ENCODE data around the gene RSRC2.
A peak's percentile ranks its signal among the peaks of the same experiment; 100 is the strongest.
"Not testable (repeated sequence)": the region's sequence is repeated elsewhere in the genome, so short reads cannot be mapped to it uniquely, and the experiment has no call there.

The RSRC2 gene

DNA sequence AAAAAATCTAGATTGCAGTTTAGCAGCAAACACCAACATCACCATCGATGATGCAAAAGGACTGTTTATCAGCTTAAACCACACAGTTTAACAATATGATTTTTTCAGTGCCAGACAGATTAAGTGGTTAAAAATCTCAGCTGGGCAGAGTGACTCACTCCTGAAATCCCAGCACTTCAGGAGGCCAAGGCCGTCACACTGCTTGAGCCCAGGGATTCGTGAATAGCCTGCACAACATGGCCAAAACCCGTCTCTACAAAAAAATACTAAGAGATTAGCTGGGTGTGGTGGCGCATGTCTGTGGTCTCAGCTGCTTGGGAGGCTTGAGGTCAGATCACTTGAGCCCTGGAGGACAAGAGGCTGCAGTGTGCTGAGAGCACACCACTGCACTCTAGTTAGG is 8.9 kb downstream of the RSRC2 start:
- no peak for DNase-seq (ENCODE audit: low read depth)

- no peak for DNase-seq (ENCODE audit: low read depth)
These were observed 10.0 kb downstream of the RSRC2 start for GRCh38 chr12:122516544-122517361.

DNA sequence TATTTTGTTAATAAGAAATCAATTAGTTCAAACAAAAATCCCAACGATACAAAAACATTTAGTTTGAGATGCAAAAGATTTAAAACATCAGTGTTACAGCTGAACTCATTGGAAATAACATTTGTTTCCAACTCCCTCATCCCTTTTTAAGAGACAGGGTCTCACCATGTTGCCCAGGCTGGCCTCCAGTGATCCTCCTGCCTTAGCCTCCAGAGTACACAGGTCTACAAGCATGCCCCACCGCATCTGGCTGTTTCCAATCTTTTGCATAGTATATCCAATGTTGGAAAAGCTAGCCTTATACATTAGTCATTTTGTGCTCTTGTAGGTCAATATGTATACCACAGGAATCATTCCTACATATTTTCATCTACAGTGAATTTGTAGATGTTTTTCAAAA is 11.5 kb downstream of the RSRC2 start:
- DNase-seq (ENCODE audit: low read depth): no peak

DNA sequence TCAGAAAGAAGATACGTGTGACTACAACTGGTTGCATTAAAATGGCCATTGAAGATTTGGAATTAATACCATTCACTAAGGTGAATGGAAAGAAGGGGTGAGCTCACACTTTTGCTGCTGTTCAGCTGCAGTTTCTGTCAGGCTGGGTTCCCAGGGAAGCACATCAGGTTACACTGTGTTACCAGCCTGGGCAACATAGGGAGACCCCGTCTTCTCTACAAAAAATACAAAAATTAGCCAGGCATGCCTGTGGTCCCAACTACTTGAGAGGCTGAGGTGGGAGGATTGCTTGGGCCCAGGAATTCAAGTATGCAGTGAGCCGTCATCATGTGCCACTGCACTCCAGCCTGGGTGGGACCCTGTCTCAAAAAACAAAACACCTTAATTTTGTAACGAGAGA is 13.1 kb downstream of the RSRC2 start:
- DNase-seq (ENCODE audit: low read depth): no peak

DNA sequence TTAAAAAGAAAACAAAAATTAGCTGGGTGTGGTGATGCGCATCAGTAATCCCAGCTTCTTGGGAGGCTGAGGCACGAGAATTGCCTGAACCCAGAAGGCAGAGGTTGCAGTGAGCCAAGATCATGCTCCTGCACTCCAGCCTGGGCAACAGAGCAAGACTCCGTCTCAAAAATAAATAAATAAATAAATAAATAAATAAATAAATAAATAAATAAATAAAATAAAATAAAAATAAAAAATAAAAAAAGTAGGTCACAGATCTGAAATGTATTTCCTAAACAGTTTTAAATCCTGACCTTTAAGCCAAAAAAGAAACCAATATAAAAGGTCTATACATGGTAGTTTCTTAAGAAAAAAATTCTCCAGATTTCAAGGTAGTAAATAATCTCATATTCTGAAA is 13.7 kb downstream of the RSRC2 start:
- DNase-seq (ENCODE audit: low read depth): not testable (repeated sequence)

DNA sequence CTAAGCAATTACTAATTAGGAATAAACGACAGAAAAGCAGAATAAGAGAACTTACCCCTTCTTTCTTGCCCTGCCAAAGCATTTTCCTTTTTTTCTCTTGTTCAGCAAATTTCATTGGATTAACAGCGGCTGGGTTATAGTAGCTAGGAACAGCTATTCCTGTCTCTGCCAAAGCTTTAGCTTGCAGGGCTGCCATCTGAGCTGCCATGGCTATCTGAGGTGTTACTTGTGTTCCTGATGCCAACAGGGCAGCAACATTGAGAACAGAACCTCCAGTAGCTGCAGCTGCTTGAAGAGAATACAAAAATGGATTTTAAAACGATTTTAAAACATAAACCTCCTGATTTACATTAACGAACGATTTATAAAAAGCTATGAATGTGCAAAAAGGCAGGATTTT is 18.6 kb downstream of the RSRC2 start:
- DNase-seq (ENCODE audit: low read depth): no peak

GRCh38 chr12:122506393-122506938 is 20.3 kb downstream of the RSRC2 start:
- no peak for DNase-seq (ENCODE audit: low read depth)

GRCh38 chr12:122505419-122506051 is 21.2 kb downstream of the RSRC2 start:
- DNase-seq (ENCODE audit: low read depth): no peak

- no peak for DNase-seq (ENCODE audit: low read depth)
These were observed 22.7 kb downstream of the RSRC2 start for GRCh38 chr12:122503783-122504590.

GRCh38 chr12:122503147-122503751 is 23.5 kb downstream of the RSRC2 start:
- no peak for DNase-seq (ENCODE audit: low read depth)

- DNase-seq (ENCODE audit: low read depth): no peak
These were observed 25.2 kb downstream of the RSRC2 start for GRCh38 chr12:122501489-122501989.

- DNase-seq (ENCODE audit: low read depth): peak; percentile 95
These were observed 25.8 kb downstream of the RSRC2 start, which contains the start of gene ZCCHC8 for GRCh38 chr12:122500685-122501488. TSS of gene ZCCHC8 (minus strand) at chr12:122500932. CDS start at chr12:122500840, 92 bp downstream.

GRCh38 chr12:122499991-122500684 is 26.6 kb downstream of the RSRC2 start:
- DNase-seq (ENCODE audit: low read depth): peak; percentile 20

GRCh38 chr12:122495258-122495657 is 31.5 kb downstream of the RSRC2 start:
- no peak for DNase-seq (ENCODE audit: low read depth)

DNA sequence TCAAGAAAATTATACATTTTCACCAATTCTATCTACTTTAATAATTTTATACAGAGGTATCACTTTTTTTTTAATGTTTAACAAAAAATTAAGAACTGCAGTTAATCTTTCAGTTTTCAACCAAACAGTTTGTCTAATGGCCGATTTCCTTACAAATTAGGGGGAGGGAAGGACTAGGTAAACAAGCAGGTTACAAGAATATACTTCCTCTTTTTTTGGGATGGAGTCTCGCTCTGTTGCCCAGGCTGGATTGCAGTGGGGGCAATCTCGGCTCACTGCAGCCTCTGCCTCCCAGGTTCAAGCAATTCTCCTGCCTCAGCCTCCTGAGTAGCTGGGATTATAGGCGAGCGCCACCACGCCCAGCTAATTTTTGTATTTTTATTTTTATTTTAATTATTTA is 33.5 kb downstream of the RSRC2 start:
- DNase-seq (ENCODE audit: low read depth): not testable (repeated sequence)

GRCh38 chr12:122491991-122492390 is 34.7 kb downstream of the RSRC2 start:
- no peak for DNase-seq (ENCODE audit: low read depth)

DNA sequence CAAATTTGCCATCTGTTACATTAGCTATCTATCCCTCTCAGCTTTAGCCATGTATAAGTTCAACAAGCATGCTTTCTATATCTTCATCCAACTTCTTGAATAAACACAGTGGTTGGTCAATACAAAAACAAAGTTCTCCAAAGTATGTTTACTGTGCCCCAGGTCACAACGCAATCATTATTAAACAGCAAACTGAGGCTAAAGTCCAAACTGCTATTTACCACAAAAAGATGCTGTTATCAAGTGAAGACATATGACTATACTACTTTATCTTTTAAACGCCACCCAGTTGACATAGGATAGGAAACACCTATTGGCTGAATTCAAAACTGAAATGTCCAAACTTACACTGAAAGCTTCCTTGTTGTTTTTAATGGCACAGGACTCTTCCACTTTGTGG is 37.7 kb downstream of the RSRC2 start:
- no peak for DNase-seq (ENCODE audit: low read depth)

DNA sequence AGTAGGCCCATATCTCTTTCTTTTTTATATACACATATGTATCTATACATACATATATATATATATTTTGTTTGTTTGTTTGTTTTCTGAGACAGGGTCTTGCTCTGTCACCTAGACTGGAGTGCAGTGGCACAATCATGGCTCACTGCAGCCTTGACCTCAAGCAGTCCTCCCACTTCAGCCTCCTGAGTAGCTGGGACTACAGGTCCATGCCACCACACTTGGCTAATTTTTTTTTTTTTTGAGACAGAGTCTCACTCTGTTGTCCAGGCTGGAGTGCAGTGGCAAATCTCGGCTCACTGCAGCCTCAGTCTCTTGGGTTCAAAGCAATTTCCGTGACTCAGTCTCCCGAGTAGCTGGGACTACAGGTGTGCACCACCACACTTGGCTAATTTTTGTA is 38.9 kb downstream of the RSRC2 start:
- DNase-seq (ENCODE audit: low read depth): not testable (repeated sequence)

DNA sequence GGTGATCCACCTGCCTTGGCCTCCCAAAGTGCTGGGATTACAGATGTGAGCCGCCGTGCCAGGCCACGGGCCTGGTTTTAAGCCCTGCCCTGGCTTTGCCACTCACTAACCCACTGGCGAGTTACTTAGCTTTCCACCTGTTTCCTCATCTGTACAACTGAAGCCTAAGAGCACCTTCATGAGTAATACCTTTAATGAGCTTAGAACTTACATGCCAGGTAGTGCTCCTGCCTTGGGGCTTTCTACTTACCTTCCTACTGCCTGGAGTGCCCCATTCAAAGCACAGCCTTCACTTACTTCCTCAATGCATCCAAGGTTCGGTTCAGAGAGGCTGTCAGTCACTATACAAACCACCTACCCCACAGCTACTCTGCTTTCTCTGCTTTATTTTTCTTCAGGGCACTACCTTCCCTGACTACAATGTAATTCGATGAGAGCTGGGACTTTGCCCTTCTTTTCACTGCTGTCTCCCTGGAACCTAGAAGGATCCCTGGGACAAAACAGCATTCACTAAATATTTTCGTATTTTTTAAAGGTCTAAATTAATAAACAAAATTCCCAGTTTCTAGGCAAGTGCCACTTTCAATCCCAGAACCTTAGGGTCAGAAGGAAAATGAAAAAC is 39.8 kb downstream of the RSRC2 start:
- DNase-seq (ENCODE audit: low read depth): no peak

DNA sequence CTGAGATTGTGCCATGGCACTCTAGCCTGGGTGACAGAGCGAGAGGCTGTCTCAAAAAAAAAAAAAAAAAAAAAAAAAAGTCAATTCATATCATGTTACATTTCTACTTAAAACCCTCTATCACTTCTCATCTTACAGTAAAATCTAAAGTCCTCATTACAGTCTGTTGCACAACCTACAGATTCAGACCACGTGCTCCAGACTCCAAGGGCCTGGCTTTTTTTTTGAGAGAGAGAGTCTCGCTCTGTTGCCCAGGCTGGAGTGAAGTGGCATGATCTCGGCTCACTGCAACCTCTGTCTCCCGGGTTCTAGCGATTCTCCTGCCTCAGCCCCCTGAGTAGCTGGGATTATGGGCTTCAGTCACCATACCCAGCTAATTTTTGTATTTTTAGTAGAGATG is 40.4 kb downstream of the RSRC2 start:
- DNase-seq (ENCODE audit: low read depth): not testable (repeated sequence)
